RPMI8226 (cell line): Measurements from ENCODE around the gene DNAH3.

Experiments
- DNase-seq: peaks from one replicate; pipeline ENCODE4 v3.0.0-alpha.2; 2015

DNAH3 gene

GRCh38 chr16:20902426-20902825, 248.2 kb downstream of the DNAH3 start:
- no peak for DNase-seq

DNA sequence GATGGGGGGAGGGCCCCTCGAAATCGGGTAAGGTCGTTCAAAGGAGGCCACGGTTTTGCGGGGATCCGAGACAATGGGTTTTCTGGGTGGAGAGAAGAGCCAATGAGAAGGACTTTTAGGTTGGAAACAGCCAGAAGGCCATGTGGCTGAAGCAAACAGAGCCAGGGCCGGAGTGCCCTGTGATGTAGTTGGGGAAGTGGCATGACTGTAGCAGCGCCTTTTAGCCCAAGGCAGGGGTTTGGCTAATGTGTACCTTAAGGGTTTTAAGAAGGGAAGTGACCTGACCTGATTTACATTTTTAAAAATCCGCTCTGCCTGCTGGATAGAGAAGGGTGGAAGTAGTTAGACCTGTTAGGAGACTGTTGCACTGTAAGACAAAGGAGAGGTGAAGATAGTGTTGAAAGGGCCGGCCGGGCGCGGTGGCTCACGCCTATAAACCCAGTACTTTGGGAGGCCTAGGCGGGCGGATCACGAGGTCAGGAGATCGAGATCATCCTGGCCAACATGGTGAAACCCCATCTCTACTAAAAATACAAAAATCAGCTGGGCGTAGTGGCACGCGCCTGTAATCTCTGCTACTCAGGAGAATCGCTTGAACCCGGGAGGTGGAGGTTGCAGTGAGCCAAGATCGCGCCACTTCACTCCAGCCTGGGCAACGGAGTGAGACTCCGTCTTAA, 249.1 kb downstream of the DNAH3 start:
- peak; percentile 48 for DNase-seq

DNA sequence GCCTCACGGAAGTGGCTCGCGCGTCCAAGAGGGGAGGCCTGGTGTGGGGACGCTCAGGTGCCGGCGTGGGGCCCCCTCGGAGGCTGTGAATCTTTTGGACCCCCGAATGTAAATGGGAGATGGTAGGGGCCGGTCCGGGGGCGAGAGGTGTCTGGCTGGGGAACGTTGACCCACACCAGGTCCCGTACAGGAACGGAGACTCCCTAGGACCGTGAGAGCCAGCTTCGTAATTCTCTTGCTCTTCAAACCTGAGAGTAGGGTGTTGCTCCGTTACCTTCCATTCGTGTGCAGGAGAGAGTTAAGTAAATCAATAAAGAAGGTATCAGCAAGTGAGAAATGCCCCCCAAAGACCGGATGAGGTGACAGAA, 249.6 kb downstream of the DNAH3 start:
- no peak for DNase-seq

DNA sequence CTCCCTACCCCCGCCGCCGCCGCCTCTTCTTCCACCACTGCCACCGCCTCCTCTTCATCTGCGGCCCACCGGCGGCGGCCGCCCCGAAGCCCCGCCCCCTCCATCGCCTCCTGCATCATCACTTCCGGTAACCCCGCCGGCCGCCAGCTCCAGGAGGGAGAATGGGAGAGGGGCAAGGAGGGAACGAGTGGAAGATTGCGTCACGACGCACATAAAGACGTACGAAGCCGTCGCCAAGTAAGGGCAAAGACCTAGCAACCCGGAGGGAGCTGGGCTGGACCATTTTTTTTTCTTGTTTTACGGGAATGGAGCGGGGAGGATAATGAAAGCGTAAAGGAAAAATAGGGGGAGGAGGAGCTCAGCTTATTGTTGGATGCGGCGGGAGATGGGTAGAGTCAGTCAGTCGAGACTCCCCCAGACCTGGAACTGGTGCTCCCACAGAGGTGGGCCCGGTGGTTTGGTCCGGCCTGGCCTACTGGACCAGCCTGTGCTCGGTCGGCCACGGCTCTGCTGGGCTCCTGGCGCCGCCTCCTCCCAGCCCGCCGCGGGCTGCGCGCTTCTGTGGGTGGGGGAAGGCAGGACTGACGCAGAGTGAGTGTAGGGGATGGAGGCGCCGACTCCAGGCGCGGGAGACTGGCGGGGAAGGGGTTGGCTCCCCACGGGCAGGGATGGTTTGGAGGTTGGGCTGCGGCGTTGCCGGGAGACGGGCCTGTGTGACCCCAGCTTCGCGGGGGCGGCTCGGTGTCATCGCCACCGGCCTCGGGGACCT, 250.2 kb downstream of the DNAH3 start, which contains the start of the genes DCUN1D3 and LYRM1:
Gene DCUN1D3, minus strand, starts transcription at position 60 of the 769 bp plus-strand sequence. CDS start 37,820 bp downstream, outside the sequence.
Gene LYRM1, plus strand, starts transcription at position 473 of the 769 bp plus-strand sequence. CDS start 14,785 bp downstream, outside the sequence.
- peak; percentile 94 for DNase-seq

GRCh38 chr16:20899477-20900298, 251.0 kb downstream of the DNAH3 start:
- no peak for DNase-seq

- DNase-seq = no peak
These were observed 251.6 kb downstream of the DNAH3 start for GRCh38 chr16:20899071-20899470.

DNA sequence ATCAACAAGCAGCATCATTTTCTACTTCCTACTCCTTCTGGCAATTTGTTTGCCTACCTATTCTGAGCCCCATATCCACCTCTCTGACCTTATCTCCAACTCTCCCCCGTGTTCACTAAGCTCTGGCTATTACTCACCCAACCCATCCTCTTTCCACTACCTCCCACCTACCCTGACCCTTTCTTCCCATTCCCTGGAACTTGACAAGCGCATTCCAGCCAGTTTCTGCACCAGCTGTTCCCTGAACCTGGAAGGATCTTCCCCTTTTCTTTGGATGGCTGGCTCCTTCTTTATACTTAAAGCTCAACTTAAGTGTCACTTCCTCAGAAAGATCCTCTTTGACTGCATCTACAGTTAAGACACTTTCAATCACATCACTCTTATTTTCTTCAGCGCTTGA, 252.7 kb downstream of the DNAH3 start:
- DNase-seq = no peak

GRCh38 chr16:20897253-20897897, 253.3 kb downstream of the DNAH3 start:
- DNase-seq = no peak

DNA sequence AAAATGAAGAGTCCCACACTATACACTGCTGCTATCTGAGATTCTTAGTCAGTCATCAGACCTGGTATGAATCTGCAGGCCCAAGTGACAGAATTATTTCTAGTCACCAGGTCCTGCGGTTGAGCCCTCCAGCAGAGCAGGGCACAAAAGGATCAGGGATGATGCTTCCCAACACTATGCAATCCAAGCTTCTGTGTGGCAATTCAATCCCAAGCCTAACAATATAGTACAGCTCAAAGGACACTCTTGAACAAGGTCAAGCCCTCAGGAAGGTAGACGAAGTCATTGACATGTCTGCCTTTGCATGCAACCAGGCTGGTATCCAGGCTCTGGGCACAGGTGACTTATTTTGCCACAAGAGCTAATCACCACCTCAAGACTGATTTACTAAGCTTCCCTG, 256.3 kb downstream of the DNAH3 start:
- no peak for DNase-seq

DNA sequence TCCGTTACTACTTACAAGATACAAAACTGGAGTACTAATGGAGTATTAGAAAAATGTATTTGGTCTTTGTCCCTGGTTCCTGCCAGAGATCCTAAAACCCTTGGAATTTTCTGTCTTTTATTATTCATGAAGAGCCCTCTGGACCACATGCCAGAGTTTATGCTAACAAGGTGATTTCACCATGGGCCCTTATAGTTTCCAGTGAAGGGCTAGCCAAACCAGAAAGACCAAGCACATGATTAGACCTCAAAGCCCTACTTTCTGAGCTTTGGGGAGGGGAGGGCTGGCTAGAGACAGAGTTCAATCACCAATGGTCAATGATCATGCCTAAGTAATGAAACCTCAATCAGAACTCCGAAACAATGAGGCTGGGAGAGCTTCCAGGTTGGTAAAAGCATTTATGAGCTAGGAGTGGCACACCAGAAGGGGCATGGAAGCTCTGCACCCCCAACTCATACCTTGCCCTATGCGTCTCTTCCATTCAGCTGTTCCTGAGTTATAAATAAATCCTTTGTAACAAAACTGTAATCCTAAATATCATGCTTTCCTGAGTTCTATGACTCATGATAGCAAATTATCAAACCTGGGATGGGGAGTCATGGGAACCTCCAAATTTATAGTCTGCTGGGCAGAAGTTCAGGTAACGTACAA, 260.9 kb downstream of the DNAH3 start:
- no peak for DNase-seq

GRCh38 chr16:20887207-20887606, 263.4 kb downstream of the DNAH3 start:
- DNase-seq = no peak

GRCh38 chr16:20886320-20886719, 264.3 kb downstream of the DNAH3 start:
- no peak for DNase-seq

DNA sequence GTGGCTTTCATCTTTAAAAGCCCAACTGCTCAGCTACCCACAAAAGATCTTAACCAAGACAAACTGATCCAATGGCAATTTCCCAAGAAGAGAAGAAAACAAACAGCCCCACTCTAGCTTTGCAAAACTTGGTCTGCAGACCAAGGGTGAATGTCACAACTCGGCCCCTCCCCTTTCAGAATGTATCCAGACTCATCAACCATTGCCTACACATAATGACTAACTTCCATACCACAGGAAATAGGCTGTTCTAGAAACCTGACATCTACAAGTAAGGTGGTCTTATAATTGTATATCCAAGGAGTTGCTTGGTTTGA, 266.4 kb downstream of the DNAH3 start:
- no peak for DNase-seq

DNA sequence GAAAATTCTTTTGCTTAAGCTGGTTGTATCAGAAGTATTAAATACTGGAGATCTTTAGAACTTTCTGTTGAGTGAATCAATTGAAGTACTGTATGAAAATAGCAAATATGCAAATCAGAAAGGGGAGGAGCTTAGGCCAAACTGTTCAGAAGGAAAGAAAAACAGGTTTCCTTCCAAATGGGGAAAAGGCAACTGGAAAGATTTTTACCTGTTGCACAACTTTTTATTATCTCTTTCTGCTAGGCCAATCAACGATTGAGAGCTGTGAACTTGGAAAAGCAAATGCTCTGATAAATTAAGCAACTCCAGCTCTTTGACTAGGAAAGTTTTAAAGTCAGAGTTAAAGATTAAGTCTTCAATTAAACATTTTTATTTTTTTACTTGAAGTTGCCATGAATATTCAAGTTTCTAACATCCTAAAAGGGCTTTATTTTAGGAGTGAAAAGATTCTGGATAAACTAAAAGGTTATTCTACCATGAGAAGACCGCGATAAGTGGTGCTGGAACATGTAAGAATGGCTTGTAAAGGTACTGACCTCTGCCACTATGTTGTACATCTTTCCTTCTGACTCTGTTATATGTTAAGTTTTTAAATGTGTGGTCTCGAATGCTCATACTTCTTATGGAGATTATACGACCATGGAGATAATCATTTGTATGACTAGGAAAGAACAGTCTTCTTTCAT, 266.9 kb downstream of the DNAH3 start:
- no peak for DNase-seq
